ENCODE measurements around the gene PWP2.
"Not testable (repeated sequence)": the region's sequence is repeated elsewhere in the genome, so short reads cannot be mapped to it uniquely, and the experiment has no call there.

Gene PWP2

GRCh38 chr21:44083631-44084291, 23.4 kb upstream of the PWP2 start:
- no peak for DNase-seq

DNA sequence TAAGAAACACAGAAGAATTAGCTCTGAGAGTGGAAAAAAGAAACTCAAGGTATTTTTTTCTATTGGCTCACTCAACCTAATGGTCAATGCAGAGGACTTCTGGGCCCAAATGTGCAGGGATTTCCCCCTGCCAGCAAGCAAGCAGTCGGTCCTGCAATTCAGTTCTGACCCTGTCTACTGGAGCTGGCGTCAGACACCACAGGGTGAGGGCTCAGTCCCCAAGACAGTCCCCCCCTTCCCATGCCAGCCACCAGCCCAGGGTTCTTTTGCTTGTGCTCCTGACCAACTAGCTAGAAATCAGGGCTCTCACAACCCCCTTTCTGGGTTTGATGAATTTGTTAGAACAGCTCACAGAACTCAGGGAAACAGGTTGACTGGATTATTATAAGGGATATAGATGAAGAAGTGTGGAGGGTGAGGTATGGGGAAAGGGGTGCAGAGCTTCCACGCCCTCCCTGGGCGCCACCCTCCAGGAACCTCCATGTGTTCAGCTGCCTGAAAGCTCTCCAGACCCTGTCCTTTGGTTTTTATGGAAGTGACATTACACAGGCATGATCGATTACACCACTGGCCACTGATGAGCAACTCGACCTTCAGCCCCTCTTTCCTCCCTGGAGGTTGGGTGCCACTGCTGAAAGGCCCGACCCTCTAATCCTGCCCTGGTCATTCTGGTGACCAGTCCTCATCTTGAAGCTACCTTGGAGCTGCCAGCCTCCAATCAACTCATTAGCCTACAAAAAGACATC, 22.5 kb upstream of the PWP2 start:
- DNase-seq, result no peak

DNA sequence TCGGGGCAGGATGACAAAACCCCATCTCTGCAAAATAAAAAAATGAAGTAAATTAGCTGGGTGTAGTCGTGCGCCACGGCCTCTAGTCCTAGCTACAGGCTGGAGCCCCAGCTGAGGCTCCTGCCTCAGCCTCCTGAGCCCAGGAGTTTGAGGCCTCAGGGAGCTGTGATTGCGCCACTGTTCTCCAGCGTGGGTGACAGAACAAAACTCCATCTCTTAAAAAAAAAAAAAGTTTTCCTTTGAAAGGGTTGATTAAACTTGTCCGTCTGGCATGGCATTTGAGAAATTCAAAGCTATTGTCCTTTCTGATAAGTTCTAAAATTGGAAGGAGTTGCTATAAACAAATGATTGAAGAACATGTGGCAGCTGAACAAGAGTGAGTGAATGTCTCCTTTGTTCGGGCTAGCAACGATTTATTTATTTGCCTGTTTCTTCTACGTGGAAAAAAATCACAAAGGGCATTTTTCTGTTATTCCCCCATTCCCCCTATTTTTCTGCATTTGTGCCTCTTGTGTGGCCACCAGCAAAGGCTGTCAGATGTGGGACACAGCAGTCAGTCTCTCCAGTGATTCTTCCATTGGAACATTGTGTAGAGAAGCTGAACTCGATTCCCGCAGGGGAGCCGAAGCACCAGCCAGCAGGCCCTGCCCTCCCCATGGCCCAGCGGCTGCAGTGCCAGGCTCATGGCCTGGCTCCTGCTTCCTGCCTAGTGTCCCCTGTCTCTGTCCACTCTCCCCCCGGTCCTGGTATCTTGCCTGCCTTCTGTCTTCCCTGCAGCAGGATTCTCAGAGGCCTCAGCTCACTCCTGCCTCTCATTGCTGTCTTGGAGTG, 21.5 kb upstream of the PWP2 start:
- DNase-seq, result no peak

- no peak for DNase-seq
These were observed 20.4 kb upstream of the PWP2 start for GRCh38 chr21:44086636-44087425.

GRCh38 chr21:44087426-44088400, 19.5 kb upstream of the PWP2 start:
- DNase-seq, result no peak

DNA sequence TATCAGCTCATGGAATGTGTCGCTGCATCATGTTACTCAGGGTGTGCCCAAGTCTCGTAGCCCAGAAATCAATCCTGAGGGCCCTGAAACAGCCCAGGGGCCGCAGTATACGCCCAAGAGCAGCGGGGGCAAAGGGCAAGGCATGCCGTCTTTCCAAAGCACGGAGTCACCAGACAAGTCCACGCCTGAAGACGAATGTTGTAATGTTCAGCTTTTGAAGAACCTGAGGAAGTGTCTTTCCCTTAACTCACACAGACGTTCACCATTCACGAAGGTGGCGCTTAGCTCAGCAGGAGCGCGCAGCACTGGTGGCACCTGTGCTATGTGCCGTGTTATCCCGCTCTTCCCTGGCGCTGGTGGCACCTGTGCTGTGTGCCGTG, 18.8 kb upstream of the PWP2 start:
- DNase-seq, result no peak

DNA sequence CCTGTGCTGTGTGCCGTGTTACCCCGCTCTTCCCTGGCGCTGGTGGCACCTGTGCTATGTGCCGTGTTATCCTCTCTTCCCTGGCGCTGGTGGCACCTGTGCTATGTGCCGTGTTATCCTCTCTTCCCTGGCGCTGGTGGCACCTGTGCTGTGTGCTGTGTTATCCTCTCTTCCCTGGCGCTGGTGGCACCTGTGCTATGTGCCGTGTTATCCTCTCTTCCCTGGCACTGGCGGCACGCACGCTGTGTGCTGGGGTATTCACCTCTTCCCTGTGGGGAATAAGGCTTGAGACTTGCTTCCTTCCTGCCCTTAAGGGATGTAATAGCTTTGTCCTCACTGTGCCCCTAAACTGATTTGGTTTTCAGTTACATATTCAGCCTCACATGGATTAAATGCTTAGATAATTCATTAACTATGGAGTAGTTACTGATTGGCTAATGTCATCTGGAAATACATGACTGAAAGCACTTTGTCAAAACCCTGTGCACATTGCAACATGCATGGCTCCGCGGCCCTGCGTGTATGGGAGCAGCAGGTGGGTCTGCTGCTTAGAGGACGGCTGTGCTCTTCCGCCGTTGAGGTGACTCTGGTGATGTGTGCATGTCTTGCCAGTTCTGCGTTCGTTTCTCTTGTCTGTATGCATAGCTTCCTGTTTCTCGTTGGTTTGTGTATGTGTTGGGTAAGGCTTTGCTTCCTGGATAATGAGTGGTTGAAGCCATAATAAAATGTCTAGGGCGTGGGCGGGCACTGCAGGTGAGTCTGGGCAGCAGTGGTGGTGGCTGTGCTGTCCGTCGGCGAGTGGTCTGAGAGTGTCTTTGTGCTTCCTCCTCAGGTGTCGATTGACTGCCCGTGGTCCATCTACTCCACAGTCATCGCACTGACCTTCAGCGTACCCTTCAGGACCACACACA, 17.9 kb upstream of the PWP2 start:
- DNase-seq, result no peak

DNA sequence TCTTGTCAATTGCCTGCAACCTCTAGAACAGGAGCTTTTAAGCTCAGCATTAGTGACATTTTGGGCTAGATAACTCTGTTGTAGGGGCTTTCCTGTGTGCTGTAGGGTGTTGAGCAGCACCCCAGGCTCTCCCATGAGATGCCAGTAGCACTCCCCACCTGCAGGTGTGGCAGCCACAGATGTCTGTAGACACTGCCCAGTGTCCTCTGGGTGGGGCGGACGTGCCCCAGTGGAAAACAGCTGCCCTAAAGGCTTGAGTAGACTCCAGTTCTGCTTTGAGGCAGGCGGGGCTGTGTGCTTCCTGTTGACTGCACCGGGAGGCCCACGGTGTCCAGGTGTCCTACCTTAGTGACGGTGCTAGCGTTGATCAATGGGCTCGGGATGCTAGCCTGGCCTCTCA, 16.9 kb upstream of the PWP2 start:
- no peak for DNase-seq

DNA sequence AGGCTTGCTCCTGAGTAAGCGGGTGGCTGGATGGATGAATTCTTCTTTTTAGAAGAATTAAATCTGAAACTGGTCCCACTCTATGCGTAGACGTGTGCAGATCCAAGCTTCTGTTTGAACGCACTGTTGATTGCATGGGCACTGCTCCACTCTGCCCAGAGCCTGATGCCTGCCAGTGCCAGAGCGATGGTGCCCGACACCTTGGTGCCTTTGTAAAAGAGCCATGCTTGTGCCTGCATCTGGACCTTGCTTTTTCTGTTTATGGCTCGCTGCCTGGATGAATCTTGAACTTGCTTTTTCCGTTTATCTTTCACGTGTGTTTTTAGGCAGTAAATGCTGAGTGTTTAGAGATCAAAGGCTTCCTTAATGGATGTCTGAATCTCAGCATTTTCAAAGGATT, 15.0 kb upstream of the PWP2 start:
- no peak for DNase-seq

DNA sequence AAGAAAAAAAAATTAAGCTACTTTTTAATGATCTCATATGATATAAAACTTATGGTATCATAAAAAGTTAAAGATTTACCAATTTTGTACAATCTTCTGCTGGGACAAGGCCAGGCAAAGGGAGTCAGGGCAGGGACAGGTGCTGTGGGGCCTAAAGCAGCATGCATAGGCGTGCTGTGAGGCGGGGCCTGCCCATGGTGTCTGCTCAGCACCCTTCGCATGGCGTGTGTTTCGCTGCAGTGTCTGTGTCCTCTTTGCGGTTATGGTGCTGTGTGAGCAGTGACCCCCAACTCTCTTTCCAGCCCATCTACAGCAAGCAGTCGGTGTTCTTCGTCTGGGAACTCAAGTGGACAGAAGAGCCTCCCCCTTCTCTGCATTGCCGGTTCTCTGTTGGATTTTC, 13.4 kb upstream of the PWP2 start:
- DNase-seq, result no peak

DNA sequence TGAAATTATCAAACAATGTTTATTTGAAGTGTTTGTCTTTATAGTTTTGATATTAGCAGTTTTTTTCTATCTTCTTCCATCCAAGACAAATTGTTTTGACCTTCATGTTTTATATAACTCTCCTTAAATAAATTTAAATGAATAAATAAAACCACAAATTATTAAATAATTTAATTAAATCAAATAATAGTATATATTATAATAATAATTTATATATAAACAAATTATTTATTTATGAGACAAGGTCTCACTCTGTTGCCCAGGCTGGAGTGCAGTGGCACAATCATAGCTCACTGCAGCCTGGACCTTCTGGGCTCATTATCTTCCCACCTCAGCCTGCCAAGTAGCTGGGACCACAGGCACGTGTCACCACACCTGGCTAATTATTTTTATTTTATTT, 12.4 kb upstream of the PWP2 start:
- DNase-seq, result no peak

DNA sequence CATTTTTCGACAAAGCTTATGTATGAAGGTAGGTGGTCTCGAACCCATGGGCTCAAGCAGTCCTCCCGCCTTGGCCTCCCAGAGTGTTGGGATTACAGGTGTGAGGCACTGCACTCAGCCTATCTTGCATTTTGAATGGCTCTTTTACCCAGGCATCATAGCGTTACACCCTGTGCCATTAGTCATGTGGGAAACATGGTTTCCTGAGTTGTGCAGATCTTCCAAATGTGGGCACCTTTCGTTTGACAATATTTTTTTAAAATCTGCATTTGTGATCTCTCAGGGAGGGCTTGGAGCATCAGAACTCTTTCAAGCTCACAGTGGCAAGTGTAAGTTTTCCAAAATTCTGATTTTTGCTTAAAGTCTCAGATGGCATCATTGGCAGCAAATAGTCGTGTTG, 8.7 kb upstream of the PWP2 start:
- not testable (repeated sequence) for DNase-seq

- not testable (repeated sequence) for DNase-seq
These were observed 8.2 kb upstream of the PWP2 start for GRCh38 chr21:44098964-44099363.

DNA sequence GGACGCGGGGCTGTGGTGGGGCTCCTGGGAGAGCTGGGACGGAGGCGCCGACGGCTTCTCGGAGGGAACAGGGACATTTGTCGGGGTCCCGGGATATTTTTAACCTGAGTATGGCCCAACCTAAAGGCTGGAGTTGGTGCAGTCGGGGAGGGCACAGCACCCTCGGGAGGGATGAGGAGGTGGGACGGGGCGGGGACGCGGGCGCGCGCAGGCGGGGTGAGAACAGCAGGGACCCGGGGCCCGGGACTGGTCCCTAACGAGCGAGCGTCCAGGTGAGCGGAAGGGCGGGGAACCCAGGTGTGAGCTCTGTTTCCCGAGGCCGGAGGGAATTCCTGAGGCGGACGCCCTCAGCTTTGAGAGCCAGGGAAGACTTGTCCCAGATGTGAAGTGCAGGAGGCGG, 390 bp downstream of the PWP2 start:
- DNase-seq, result not testable (repeated sequence)

- not testable (repeated sequence) for DNase-seq
These were observed 6.6 kb downstream of the PWP2 start for GRCh38 chr21:44113702-44114371.

GRCh38 chr21:44122131-44122530, 14.9 kb downstream of the PWP2 start:
- not testable (repeated sequence) for DNase-seq

DNA sequence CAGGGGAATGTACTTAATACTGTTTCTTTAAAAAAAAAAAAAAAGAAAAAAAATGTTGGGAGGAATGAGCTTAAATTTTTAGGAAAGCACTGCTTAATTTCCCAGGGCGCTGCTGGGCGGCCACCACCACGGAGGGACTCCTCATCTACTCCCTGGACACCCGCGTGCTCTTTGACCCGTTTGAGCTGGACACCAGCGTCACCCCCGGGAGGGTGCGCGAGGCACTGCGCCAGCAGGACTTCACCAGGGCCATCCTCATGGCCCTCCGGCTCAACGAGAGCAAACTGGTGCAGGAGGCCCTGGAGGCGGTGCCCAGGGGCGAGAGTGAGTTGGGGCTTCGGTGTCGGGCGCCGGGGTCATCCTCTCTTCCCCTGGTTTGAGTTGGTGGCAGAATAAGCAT, 20.6 kb downstream of the PWP2 start:
- not testable (repeated sequence) for DNase-seq

DNA sequence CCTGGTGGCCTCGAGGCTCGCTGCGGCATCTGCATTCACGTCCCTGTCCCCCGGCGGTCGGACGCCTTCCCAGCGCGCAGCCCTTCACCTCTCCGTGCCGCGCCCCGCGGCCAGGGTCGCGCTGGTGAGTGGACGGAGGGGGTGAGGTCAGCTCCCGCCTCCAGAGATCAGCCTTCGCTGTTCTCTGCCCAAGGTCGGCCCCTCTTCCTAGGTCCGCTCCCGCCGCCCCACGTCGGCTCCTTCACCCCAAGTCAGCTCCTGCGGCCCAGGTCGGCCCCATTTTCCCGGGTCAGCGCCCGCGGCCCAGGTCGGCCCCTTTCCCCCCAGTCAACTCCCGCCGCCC, 26.5 kb downstream of the PWP2 start:
- not testable (repeated sequence) for DNase-seq

DNA sequence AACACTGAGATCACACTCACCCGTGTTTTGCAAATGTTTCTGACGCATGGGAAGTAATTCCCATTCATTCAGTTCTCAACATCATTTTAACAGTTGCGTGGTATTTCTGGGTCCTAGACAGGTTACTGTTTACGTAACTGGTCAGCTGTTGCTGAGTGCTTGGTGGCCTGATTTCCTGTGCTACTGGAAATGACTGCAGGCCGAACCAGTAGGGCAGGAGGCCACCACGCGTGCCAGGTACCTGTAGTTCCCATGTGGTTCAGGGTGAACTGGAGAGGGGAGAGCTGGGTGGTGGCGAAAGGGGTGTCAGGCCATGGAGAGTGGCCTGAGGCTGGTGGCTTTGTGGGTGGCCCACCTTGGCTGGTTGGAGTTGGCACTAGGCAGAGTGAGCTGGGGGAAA, 27.5 kb downstream of the PWP2 start:
- DNase-seq, result not testable (repeated sequence)

- not testable (repeated sequence) for DNase-seq
These were observed 30.8 kb downstream of the PWP2 start for GRCh38 chr21:44138039-44138438.
